Activated gamma-delta T cell treated with anti-CD3 and anti-CD28 coated beads, Interleukin-2, amount 50 U/mL, for 16 hours (primary cell): ENCODE measurements around the gene LAGE3.

Source experiments
- DNase-seq: peaks from one replicate; pipeline ENCODE4 v3.0.0-alpha.2; 2020; ENCODE audit warnings: low read depth

LAGE3 gene

DNA sequence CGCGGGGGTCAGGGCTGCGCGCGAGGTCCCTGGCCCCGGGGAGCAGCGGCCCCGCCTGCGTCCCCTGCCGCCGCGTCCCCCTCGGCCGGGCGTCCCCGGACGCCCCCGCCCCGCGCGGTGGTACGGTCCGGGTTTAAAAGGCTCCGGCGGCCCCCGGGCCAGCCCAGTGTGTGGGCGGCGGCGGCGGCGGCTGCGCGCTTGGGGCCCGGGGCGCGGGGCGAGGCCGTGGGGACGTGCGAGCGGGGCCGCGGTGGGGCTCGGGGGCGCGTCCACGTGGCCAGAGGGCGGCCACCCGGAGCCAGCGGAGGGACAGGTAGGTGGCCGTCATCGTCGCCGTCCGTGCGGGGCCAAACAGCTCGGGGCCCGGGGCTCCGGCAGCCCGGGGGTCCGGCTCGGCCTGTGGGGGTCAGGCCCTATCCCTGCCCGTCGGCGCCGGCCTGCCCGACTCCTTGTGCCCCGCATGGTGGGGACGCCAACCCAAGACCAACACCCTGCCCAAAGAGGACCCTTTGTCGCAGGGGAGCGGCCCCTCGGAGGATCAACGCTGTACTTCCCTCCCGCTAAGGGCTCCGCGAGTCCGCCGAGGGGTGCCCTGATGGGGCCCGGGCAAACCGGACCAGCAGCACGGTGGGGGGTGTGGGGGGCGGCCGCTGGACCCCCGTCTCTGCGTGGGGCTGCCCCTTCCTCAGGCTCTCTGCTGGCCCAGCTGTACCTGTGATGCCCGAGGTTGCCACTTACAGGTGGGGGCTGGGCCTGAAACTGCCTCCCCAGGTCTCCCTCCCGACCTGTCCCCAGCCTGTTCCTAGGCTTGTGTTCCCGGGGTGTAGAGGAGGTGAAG is 20.7 kb downstream of the LAGE3 start, which contains the start of gene PLXNA3:
TSS of gene PLXNA3 (plus strand) at position 166 of the 838 bp plus-strand sequence. CDS start 1,903 bp downstream, outside the sequence.
- DNase-seq = peak; percentile 43

DNA sequence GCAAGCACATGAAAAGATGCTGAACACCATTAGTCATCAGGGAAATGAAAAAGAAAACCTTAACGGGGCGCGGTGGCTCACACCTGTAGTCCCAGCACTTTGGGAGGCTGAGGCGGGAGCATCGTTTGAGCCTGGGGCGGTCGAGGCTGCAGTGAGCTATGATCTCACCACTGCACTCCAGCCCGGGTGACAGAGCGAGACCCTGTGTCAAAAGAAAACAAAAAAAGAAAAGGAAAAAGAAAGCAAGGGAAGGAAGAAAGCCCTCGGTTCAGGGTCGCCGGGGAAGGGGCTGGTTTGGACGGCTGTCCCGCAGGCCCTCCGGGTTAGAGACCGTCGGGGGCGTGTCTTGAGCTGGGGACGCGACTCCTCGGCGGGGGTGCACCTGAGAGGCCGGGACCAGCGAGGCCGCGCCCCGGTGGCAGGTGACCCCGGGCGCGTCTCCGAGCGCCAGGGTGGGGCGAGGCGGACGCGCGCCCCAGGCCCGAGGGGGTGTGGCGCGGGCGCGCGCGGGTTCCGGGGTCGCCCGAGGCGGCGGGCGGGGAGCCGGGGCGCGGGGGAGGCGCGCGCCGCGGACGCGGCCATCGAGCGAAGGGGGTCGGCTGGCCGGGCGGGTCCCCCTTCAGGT is 21.5 kb downstream of the LAGE3 start:
- peak; percentile 13 for DNase-seq

- DNase-seq = no peak
Measured at GRCh38 chrX:154452823-154453222, 26.3 kb downstream of the LAGE3 start.

GRCh38 chrX:154450312-154450711 is 28.8 kb downstream of the LAGE3 start:
- no peak for DNase-seq

DNA sequence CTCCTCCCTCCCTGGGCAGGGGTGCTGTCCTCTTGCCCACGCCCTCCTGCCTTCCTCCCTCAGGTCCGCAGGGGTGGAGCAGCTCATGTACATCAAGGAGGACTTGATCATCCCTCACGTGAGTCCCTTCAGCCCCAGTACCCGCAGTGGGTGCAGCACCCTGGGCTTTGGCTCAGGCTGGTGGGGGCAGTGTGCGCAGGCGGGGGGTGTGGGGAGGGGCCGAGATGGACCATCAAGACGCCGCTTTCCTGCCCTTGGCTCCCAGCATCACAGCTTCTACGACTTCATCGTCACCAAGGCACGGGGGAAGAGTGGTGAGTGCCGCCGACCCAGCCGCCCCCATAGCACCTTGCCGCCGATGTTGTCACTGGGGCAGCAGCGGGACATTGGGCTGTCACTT is 29.5 kb downstream of the LAGE3 start:
- DNase-seq = no peak

DNA sequence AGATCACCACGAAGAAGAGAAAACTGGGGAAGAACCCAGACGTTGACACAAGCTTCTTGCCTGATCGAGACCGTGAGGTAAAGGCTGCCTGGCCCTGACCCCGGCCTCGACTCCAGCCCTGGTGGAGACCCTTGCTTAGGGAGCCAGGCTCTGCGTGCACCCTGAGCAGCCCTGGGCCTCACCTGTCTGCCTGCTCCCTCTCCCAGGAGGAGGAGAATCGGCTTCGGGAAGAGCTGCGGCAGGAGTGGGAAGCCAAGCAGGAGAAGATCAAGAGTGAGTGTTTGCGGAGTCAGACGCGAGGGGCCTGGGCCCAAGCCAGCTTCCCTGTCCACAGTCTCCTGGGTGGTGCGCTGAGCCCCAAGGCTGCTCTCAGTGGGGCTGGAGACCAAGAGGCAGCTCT is 30.6 kb downstream of the LAGE3 start:
- no peak for DNase-seq

GRCh38 chrX:154446430-154446829 is 32.7 kb downstream of the LAGE3 start:
- DNase-seq = no peak

GRCh38 chrX:154445776-154446175 is 33.3 kb downstream of the LAGE3 start:
- no peak for DNase-seq

DNA sequence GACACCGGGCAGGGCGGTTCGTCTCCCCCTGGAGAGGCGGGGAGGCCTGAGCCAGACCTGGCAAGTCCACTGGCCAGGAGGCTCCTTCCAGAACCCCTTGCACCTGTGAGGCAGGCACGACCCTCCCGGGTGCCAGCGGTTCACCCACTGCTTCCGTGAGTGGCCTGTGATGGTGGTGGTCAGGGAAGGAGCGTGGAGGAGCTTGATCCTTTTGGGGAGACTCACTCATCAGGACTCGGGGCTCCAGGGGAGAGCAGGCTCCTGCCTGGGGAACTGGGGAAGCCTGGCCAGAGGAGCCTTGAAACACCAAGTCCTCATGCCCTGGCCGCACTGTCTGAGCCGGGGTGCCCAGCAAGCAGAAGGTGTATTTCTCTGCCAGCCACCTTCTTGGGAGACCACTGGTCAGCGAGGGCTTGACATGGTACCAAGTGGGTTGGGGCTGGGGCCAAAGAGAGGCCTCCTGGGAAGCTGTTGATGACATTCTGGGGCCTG is 34.3 kb downstream of the LAGE3 start:
- no peak for DNase-seq

DNA sequence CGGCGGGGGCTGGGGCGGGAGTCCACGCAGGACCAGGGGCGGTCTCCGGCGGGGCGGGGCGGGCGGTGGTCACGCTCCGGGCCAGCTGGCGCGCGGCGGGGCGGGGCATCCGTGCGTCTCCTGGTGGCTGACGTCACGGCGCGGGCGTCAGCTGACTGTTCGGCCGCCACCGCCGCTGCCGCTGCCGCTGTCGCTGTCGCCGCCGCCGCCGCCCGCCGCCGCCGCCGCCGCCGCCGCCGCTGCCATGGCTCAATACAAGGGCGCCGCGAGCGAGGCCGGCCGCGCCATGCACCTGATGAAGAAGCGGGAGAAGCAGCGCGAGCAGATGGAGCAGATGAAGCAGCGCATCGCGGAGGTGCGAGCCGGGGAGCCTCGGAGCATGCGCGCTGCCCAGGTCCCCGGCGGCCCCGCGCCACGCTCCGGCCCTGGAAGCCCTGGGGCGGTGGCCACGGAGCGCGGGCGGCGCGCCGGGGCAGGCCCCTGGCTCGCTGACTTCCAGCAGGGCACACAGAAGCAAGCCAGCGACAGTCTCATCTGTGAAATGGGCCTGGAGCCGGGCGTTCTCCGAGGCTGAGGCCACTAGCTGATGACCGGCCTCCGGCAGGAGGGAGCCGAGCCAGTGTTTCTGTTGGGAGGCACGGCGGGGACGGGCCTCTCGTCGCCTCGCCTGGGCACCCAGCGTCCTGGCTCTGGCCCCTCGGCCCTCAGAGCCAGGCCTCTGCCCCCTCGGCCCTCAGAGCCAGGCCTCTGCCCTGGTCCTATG is 34.9 kb downstream of the LAGE3 start, which contains the start of gene FAM50A:
TSS of gene FAM50A (plus strand) at position 150 of the 763 bp plus-strand sequence. CDS start at position 245, 95 bp downstream.
- DNase-seq = peak; percentile 49

- DNase-seq = no peak
Measured at GRCh38 chrX:154443479-154443910, 35.6 kb downstream of the LAGE3 start.

GRCh38 chrX:154441984-154442707 is 36.9 kb downstream of the LAGE3 start:
- no peak for DNase-seq

- DNase-seq = no peak
Measured at GRCh38 chrX:154441564-154441963, 37.5 kb downstream of the LAGE3 start.

- no peak for DNase-seq
Measured at GRCh38 chrX:154440623-154441357, 38.3 kb downstream of the LAGE3 start.

DNA sequence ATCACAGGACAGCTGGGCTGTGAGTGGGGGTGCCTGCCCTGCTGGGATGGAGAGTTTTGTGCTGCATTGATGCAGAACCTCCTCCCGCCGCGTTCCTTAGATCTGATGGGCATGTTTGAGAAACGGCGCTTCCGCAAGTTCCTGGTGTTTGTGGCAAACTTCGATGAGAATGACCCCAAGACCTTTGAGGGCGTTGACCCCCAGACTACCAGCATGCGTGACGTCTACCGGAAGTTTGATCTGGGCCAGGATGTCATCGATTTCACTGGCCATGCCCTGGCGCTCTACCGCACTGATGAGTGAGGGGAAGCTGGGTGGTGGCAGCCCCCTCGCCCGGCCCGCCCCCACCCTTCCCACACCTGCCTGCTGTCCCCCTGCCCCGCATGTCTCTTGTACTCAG is 39.2 kb downstream of the LAGE3 start:
- no peak for DNase-seq

DNA sequence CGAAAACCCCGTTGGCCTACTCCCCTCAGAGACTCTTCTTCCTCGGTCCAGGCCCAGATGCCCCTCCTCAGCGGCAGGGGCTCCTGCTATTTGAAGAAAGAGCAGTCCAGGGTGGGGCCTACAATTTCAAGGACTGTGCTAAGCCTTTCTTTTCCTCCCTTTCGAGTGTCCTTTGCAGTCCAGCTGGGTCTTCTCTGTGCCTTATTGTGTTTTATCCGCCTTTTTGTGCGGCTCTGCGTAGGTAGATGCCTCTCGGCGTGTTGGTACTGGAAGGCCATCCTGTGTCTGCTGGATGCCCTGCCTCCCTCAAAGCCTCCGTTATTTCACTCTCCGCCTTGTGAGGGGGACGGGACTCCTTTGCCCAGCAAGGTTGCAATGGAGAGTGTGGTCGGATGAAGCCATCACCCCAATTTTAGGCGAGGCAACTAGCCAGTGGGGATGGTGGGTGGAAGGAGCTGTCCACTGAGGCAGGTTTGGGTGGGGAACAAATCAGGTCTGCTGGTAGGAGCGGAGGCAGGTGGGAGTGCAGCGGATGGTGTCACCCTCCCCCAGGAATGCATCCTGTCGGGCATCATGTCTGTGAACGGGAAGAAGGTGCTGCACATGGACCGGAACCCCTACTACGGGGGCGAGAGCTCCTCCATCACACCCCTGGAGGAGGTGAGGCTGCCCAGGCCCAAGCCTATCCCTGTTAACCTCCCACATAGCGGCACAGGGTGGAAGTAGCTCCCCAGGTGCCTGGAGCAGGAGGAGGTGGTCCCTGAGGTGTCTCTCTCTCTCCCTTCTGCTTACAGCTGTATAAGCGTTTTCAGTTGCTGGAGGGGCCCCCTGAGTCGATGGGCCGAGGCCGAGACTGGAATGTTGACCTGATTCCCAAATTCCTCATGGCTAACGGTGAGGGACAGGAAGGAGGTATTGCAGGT is 40.8 kb downstream of the LAGE3 start:
- no peak for DNase-seq

DNA sequence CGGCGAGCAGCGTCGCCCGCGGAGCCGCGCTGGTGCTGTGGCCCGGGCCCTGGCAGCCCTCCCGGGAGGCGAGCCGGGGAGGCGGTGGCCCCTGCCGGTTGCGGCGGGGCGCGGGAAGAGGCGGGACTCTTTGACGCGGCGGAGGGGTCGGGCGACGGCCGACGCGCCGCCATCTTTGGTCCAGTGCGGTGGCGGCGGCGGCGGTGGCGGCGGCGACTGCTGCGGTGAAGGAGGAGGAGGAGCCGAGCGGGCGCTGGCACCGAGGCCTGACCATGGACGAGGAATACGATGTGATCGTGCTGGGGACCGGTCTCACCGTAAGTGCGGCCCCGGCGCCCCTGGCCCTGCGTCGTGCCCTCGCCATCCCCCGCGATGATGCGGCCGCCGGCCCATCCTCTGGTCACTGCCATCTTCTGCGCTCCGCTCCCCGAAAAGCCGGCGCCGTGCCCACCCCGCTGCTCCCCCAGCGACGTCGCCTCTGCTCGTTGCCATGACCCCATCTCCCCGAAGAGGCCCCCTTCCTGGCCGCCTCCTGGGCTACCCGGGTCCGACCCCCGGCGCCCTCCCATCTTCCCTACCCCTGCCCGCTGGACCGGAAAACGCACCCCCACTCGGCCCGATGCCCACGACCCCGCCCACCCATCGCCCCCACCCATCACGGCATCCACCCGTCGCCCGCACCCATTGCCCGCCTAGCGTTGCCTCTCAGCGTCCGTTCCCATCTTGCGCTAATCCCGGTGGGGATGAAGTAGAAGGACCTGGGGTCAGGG is 41.9 kb downstream of the LAGE3 start, which contains the start of gene GDI1:
TSS of gene GDI1 (plus strand) at position 172 of the 770 bp plus-strand sequence. CDS start at position 273, 101 bp downstream.
- DNase-seq = peak; percentile 29

GRCh38 chrX:154436374-154436982 is 42.6 kb downstream of the LAGE3 start:
- DNase-seq = peak; percentile 19
